Measurements from ENCODE around the gene MSX1. TPM values are rescaled to one million over a fixed set of nuclear protein-coding genes. Genes with fewer than 3 reads are reported as not detected.

MSX1 gene
- total and polyA plus RNA-seq, 4 donors, result 0.13 to 0.33 (median 0.15) TPM; not detected in 1

- H3K4me1 ChIP-seq (ENCODE audit: control insufficient read depth in 4 of 4, insufficient read depth in 4 of 4, low read length in 3 of 4), result peaks cover 2 to 14% (median 9%) of the 10 kb centered on the region in 4 donors
- DNase-seq (ENCODE audit: low spot score), result no peak
- no peaks in the 10 kb centered on the region for H3K36me3 ChIP-seq (ENCODE audit: control insufficient read depth in 4 of 4, insufficient read depth in 3 of 4, low read depth in 1 of 4, low read length in 3 of 4)
- H3K4me3 ChIP-seq (ENCODE audit: low read depth in 1 of 3, low read length in 3 of 3), result no peak overlapping the region
- TF ChIP-seq EGR1 (IDR thresholded peaks at IDR 0.05; ENCODE audit: low read depth in 2 of 2) (no peak), FOXA2 (IDR thresholded peaks at IDR 0.05) (no peak), HNF4A (conservative IDR thresholded peaks at IDR 0.05) (no peak), RXRA (IDR thresholded peaks at IDR 0.05) (no peak), NR2F2 (IDR thresholded peaks at IDR 0.05) (no peak), GABPA (IDR thresholded peaks at IDR 0.05 in 1 of 2, conservative IDR thresholded peaks at IDR 0.05 in 1 of 2) (no peak), HNF4G (IDR thresholded peaks at IDR 0.05) (no peak), YY1 (IDR thresholded peaks at IDR 0.05) (no peak), CTCF (IDR thresholded peaks at IDR 0.05; ENCODE audit: low read depth, low read length, missing input control) (no peak), MAX (IDR thresholded peaks at IDR 0.05) (no peak), RAD21 (IDR thresholded peaks at IDR 0.05) (no peak), ZBTB33 (IDR thresholded peaks at IDR 0.05) (no peak), JUND (IDR thresholded peaks at IDR 0.05) (no peak), REST (IDR thresholded peaks at IDR 0.05) (no peak)
- H3K9ac ChIP-seq (ENCODE audit: low read depth in 1 of 2, low read length in 2 of 2), result no peak overlapping the region
- H3K9me3 ChIP-seq (ENCODE audit: control insufficient read depth in 4 of 4, low read length in 3 of 4), result no peaks in the 10 kb centered on the region
- WGBS, result 90% methylated on average over 9 of the region's 9 CpGs
- H3K27me3 ChIP-seq (ENCODE audit: control insufficient read depth in 4 of 4, insufficient read depth in 4 of 4, low read length in 3 of 4), result peaks cover 0 to 14% (median 6%) of the 10 kb centered on the region in 4 donors
- H3K27ac ChIP-seq (ENCODE audit: low read depth in 1 of 2, low read length in 2 of 2), result no peak overlapping the region
Observed at GRCh38 chr4:4849524-4850193, 9.8 kb upstream of the MSX1 start.

GRCh38 chr4:4851081-4851480, 8.4 kb upstream of the MSX1 start:
- WGBS, result 84% methylated on average over 12 of the region's 12 CpGs
- Histone ChIP-seq H3K27me3 (ENCODE audit: control insufficient read depth in 4 of 4, insufficient read depth in 4 of 4, low read length in 3 of 4) (peaks cover 0 to 18% (median 6%) of the 10 kb centered on the region in 4 donors), H3K36me3 (ENCODE audit: control insufficient read depth in 4 of 4, insufficient read depth in 3 of 4, low read depth in 1 of 4, low read length in 3 of 4) (no peaks in the 10 kb centered on the region), H3K4me3 (ENCODE audit: low read depth in 1 of 3, low read length in 3 of 3) (no peak overlapping the region), H3K9me3 (ENCODE audit: control insufficient read depth in 4 of 4, low read length in 3 of 4) (no peaks in the 10 kb centered on the region), H3K9ac (ENCODE audit: low read depth in 1 of 2, low read length in 2 of 2) (no peak overlapping the region), H3K4me1 (ENCODE audit: control insufficient read depth in 4 of 4, insufficient read depth in 4 of 4, low read length in 3 of 4) (peaks cover 2 to 15% (median 10%) of the 10 kb centered on the region in 4 donors), H3K27ac (ENCODE audit: low read depth in 1 of 2, low read length in 2 of 2) (no peak overlapping the region)
- TF ChIP-seq REST (IDR thresholded peaks at IDR 0.05) (no peak), CTCF (IDR thresholded peaks at IDR 0.05; ENCODE audit: low read depth, low read length, missing input control) (no peak), MAX (IDR thresholded peaks at IDR 0.05) (no peak), TAF1 (conservative IDR thresholded peaks at IDR 0.05) (no peak), JUND (IDR thresholded peaks at IDR 0.05) (no peak), GABPA (IDR thresholded peaks at IDR 0.05 in 1 of 2, conservative IDR thresholded peaks at IDR 0.05 in 1 of 2) (no peak)
- no peak for DNase-seq (ENCODE audit: low spot score)

All from liver (tissue), 9 donors.